ENCODE data around the gene IGFN1. TPM values are rescaled to one million over a fixed set of nuclear protein-coding genes. Genes with fewer than 3 reads are reported as not detected.
"Not testable (repeated sequence)": the region's sequence is repeated elsewhere in the genome, so short reads cannot be mapped to it uniquely, and the experiment has no call there.

Gene IGFN1
- total RNA-seq, 1 donor from 2014 or later = 0.18 TPM

DNA sequence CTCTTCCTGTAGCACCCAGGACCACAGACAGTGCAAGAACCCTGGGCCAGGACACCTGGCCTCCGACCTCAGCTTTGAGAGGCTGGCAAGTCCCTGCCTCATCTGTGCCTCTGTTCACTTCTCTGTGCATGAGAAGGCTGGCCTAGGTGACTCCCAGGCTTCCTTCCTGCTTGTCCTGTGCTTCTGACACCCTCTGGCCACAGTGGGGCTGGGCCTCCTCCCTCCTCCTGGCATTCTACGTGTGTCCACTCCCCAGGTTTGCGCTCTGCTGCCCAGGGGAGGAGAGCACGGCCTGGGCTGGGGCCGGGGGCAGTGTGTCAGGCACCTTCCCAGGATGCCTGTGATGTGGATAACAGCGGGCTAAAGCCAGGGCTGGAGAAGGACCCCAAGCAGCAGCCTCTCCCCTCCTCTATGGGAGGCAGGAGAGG, 62.3 kb downstream of the IGFN1 start:
- Histone ChIP-seq H3K27me3 (ENCODE audit: low read depth) (no peaks in the 10 kb centered on the region), H3K4me1 (no peaks in the 10 kb centered on the region), H3K36me3 (no peaks in the 10 kb centered on the region), H3K27ac (no peak overlapping the region), H3K9me3 (no peaks in the 10 kb centered on the region), H3K4me3 (no peak overlapping the region)
- intact Hi-C loops (cut with DNase I) = no loop called here
- TF ChIP-seq CTCF (IDR thresholded peaks at IDR 0.05) = no peak
- DNase-seq (no peak), ATAC-seq (no peak)

DNA sequence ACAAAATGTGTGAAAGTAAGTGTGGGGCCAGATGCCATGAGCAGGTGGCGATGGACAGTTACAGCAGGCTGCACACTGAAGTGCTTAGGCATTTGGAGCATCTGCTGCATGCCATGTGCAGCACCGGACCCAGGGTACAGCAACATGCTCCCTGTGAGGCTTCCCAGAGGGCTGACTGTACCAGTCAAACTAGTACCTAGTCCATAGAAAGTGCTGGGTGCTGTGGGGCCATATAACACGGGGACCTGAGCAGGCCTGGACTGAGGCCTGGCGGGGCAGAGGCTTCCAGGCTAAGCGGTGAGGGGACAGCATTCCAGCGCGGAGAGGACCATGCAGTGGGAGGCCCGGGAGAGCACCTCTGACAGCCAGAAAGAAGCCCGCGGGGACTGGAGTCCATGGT, 62.8 kb downstream of the IGFN1 start:
- intact Hi-C loops (cut with DNase I) = no loop called here
- Histone ChIP-seq H3K36me3 (no peaks in the 10 kb centered on the region), H3K27ac (no peak overlapping the region), H3K4me3 (no peak overlapping the region), H3K4me1 (no peaks in the 10 kb centered on the region), H3K9me3 (no peaks in the 10 kb centered on the region), H3K27me3 (ENCODE audit: low read depth) (no peaks in the 10 kb centered on the region)
- DNase-seq (no peak), ATAC-seq (no peak)
- no peak for TF ChIP-seq CTCF (IDR thresholded peaks at IDR 0.05)

DNA sequence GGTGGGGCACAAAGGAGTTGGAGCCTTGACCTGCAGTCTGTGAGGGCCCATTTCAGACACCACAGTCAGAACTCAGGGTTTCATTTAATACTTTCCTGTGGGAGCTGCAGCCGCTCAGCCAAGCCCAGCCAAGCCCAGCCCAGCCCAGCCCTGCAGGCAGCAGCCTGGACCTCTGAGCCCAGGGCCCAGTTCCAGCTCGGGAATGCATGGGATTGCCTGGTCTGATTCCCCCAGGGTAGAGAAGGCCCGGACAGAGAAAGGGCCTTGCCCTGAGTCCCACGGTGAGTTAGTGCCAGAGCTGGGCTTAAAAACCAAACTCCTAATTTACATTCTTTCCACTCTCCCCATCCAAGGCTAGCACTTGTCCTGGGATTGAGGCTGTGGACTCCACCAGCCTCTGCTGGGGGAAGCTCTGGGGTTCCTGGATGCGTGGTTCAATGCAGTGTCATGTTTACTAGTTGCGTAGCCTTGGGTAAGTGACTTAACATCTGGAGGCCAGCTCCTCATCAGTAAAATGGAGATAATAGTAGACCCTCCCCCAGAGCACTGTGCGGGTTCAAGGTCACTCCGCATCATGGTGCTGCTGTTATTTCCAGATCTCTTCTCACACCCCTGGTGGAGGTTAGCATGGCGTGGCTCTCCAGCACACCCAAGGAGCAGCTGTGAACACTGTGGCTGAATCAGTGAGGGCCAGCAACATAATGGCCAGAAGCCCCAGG, 63.4 kb downstream of the IGFN1 start:
- intact Hi-C loops (cut with DNase I) = no loop called here
- Histone ChIP-seq H3K4me1 (no peaks in the 10 kb centered on the region), H3K9me3 (no peaks in the 10 kb centered on the region), H3K27me3 (ENCODE audit: low read depth) (peaks cover 2% of the 10 kb centered on the region), H3K4me3 (no peak overlapping the region), H3K36me3 (no peaks in the 10 kb centered on the region), H3K27ac (no peak overlapping the region)
- no peak for TF ChIP-seq CTCF (IDR thresholded peaks at IDR 0.05)
- ATAC-seq (peak in 1 of 2 donors; percentile 14), DNase-seq (no peak)

DNA sequence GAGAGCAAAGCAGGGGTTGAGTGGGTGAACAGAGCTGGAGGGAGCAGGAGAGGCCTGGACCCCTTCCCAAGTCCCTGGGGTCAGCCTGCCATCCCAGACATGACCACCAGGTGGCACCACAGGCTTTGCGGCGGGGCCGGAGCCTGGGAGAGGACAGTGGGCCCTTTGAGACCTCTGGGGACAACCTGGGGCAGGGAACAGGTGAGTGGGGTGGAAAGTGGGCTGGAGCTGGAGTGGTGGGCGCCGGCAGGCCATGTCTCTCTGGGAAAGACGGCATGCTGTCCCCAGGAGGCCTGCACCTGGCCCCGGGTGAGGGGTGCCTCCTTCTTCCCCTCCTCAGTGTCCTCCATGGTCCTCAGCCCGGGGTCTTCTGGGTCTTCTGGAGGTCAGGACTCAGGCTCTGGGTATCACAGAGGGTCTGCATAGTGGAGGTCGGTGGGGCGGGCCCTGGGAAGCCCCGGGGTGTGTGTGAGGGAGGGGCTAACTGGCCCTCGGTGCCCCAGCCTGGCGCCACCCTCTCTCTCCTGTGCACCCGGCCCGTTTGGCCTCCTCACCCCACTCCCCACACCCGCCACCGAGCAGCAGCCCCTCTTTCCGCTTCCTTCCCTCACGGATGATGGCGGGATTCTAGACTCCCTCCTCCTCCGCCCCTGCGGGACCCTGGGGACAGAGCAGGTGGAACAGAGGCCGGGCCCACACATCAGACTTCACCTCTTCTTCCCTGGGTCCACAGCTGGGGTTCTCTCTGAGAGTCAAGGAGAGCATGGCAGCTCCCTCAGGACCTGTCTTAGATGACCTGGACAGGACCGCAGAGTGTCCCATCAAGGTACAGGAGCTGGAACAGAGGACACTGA, 64.2 kb downstream of the IGFN1 start:
- H3K36me3 ChIP-seq = no peaks in the 10 kb centered on the region
- peaks cover 10% of the 10 kb centered on the region for H3K27me3 ChIP-seq (ENCODE audit: low read depth)
- no peak overlapping the region for H3K27ac ChIP-seq
- ATAC-seq (peak; percentile 83), DNase-seq (peak; percentile 73)
- no peak overlapping the region for H3K4me3 ChIP-seq
- intact Hi-C loops (cut with DNase I) = no loop called here
- H3K9me3 ChIP-seq = no peaks in the 10 kb centered on the region
- TF ChIP-seq CTCF (IDR thresholded peaks at IDR 0.05) = peak; percentile 97
- peaks cover 7% of the 10 kb centered on the region for H3K4me1 ChIP-seq

DNA sequence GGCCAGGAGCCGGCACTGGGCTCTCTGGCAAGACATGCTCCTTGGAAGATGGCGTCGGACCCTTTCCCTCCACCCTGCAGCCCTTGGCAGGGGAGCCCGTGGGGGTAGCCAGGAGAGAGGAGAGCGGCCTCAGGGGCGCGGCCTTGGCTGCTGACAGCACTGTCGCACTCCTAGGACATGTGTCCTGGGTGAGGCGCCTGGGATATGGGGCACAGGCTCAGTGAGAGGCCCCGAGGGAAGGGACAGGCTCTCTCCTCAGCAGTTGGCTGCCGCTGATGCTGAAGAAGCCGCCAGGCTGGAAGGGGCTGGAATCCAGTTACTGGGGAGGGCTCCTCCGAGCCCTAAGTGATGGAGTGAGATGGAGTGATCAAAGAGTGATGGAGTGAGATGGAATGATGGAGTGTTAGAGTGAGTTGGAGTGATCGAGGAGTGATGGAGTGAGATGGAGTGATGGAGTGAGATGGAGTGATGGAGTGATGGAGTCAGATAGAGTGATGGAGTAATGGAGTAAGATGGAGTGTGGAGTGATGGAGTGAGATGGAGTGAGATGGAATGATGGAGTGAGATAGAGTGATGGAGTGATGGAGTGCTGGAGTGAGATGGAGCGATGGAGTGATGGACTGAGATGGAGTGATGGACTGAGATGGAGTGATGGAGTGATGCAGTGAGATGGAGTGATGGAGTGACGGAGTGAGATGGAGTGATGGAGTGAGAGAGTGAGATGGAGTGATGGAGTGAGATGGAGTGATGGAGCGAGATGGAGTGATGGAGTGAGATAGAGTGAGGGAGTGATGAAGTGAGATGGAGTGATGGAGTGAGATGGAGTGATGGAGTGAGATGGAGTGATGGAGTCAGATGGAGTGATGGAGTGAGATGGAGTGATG, 65.1 kb downstream of the IGFN1 start:
- no peaks in the 10 kb centered on the region for H3K9me3 ChIP-seq
- DNase-seq (no peak), ATAC-seq (no peak)
- no peak overlapping the region for H3K27ac ChIP-seq
- H3K27me3 ChIP-seq (ENCODE audit: low read depth) = peaks cover 15% of the 10 kb centered on the region
- intact Hi-C loops (cut with DNase I) = no loop called here
- no peaks in the 10 kb centered on the region for H3K36me3 ChIP-seq
- peaks cover 12% of the 10 kb centered on the region for H3K4me1 ChIP-seq
- H3K4me3 ChIP-seq = no peak overlapping the region
- TF ChIP-seq CTCF (IDR thresholded peaks at IDR 0.05) = no peak

- H3K36me3 ChIP-seq; intact Hi-C loops (cut with DNase I); H3K9me3 ChIP-seq; H3K27ac ChIP-seq; DNase-seq; H3K4me3 ChIP-seq; ATAC-seq: not testable (repeated sequence)
- Histone ChIP-seq H3K4me1 (peaks cover 12% of the 10 kb centered on the region), H3K27me3 (ENCODE audit: low read depth) (peaks cover 20% of the 10 kb centered on the region)
These were observed 67.5 kb downstream of the IGFN1 start for GRCh38 chr1:201258132-201258531.
